ENCODE measurements around the gene AIG1.
"Not testable (repeated sequence)": the region's sequence is repeated elsewhere in the genome, so short reads cannot be mapped to it uniquely, and the experiment has no call there.

Gene AIG1

GRCh38 chr6:143119260-143119659, 58.6 kb downstream of the AIG1 start:
- H3K27ac Mint-ChIP-seq = no peak overlapping the region
- no peak overlapping the region for H3K4me3 Mint-ChIP-seq
- peaks cover 8% of the 10 kb centered on the region for H3K9me3 Mint-ChIP-seq
- H3K4me1 Mint-ChIP-seq = no peaks in the 10 kb centered on the region
- no peak for ATAC-seq
- no peaks in the 10 kb centered on the region for H3K27me3 Mint-ChIP-seq
- peaks cover 11% of the 10 kb centered on the region for H3K36me3 Mint-ChIP-seq (ENCODE audit: low read depth)
- no peak for DNase-seq

- ATAC-seq (no peak), DNase-seq (no peak)
- H3K27me3 Mint-ChIP-seq = no peaks in the 10 kb centered on the region
- H3K36me3 Mint-ChIP-seq (ENCODE audit: low read depth) = peaks cover 7% of the 10 kb centered on the region
- peaks cover 10% of the 10 kb centered on the region for H3K9me3 Mint-ChIP-seq
- no peak overlapping the region for H3K4me3 Mint-ChIP-seq
- H3K4me1 Mint-ChIP-seq = peaks cover 7% of the 10 kb centered on the region
- no peak overlapping the region for H3K27ac Mint-ChIP-seq
Measured at GRCh38 chr6:143123081-143123480, 62.4 kb downstream of the AIG1 start.

- H3K4me3 Mint-ChIP-seq = no peak overlapping the region
- H3K27me3 Mint-ChIP-seq = no peaks in the 10 kb centered on the region
- no peak overlapping the region for H3K27ac Mint-ChIP-seq
- DNase-seq (no peak), ATAC-seq (no peak)
- peaks cover 7% of the 10 kb centered on the region for H3K4me1 Mint-ChIP-seq
- H3K9me3 Mint-ChIP-seq = peaks cover 14% of the 10 kb centered on the region
- H3K36me3 Mint-ChIP-seq (ENCODE audit: low read depth) = peaks cover 10% of the 10 kb centered on the region
Measured at GRCh38 chr6:143123941-143124340, 63.3 kb downstream of the AIG1 start.

GRCh38 chr6:143125455-143125854, 64.8 kb downstream of the AIG1 start:
- Mint-ChIP-seq H3K36me3 (ENCODE audit: low read depth) (peaks cover 9% of the 10 kb centered on the region), H3K27me3 (no peaks in the 10 kb centered on the region), H3K9me3 (peaks cover 18% of the 10 kb centered on the region), H3K4me1 (peaks cover 7% of the 10 kb centered on the region), H3K4me3 (no peak overlapping the region), H3K27ac (no peak overlapping the region)
- ATAC-seq (no peak), DNase-seq (no peak)

GRCh38 chr6:143125864-143126573, 65.3 kb downstream of the AIG1 start:
- no peak overlapping the region for H3K4me3 Mint-ChIP-seq
- H3K4me1 Mint-ChIP-seq = peaks cover 7% of the 10 kb centered on the region
- ATAC-seq (no peak), DNase-seq (no peak)
- H3K9me3 Mint-ChIP-seq = peaks cover 19% of the 10 kb centered on the region
- no peaks in the 10 kb centered on the region for H3K27me3 Mint-ChIP-seq
- H3K27ac Mint-ChIP-seq = peak overlapping the region; percentile 14
- H3K36me3 Mint-ChIP-seq (ENCODE audit: low read depth) = peaks cover 13% of the 10 kb centered on the region

GRCh38 chr6:143126574-143126941, 65.9 kb downstream of the AIG1 start:
- H3K36me3 Mint-ChIP-seq (ENCODE audit: low read depth) = peaks cover 14% of the 10 kb centered on the region
- peaks cover 19% of the 10 kb centered on the region for H3K9me3 Mint-ChIP-seq
- ATAC-seq = no peak
- H3K4me3 Mint-ChIP-seq = no peak overlapping the region
- H3K27ac Mint-ChIP-seq = no peak overlapping the region
- no peaks in the 10 kb centered on the region for H3K27me3 Mint-ChIP-seq
- DNase-seq = no peak
- peaks cover 7% of the 10 kb centered on the region for H3K4me1 Mint-ChIP-seq

GRCh38 chr6:143127941-143128680, 67.4 kb downstream of the AIG1 start:
- no peak for ATAC-seq
- Mint-ChIP-seq H3K9me3 (peaks cover 25% of the 10 kb centered on the region), H3K27me3 (no peaks in the 10 kb centered on the region), H3K4me3 (no peak overlapping the region), H3K27ac (no peak overlapping the region), H3K36me3 (ENCODE audit: low read depth) (peaks cover 16% of the 10 kb centered on the region), H3K4me1 (peaks cover 7% of the 10 kb centered on the region)
- no peak for DNase-seq

- H3K4me3 Mint-ChIP-seq = no peak overlapping the region
- peaks cover 25% of the 10 kb centered on the region for H3K9me3 Mint-ChIP-seq
- no peak for ATAC-seq
- H3K27ac Mint-ChIP-seq = no peak overlapping the region
- H3K4me1 Mint-ChIP-seq = peaks cover 7% of the 10 kb centered on the region
- H3K36me3 Mint-ChIP-seq (ENCODE audit: low read depth) = peaks cover 16% of the 10 kb centered on the region
- DNase-seq = no peak
- no peaks in the 10 kb centered on the region for H3K27me3 Mint-ChIP-seq
Measured at GRCh38 chr6:143128681-143129015, 68.0 kb downstream of the AIG1 start.

GRCh38 chr6:143130928-143131327, 70.2 kb downstream of the AIG1 start:
- H3K4me1 Mint-ChIP-seq = peaks cover 13% of the 10 kb centered on the region
- H3K9me3 Mint-ChIP-seq = peaks cover 30% of the 10 kb centered on the region
- H3K4me3 Mint-ChIP-seq = no peak overlapping the region
- DNase-seq (no peak), ATAC-seq (no peak)
- no peak overlapping the region for H3K27ac Mint-ChIP-seq
- H3K27me3 Mint-ChIP-seq = no peaks in the 10 kb centered on the region
- peaks cover 20% of the 10 kb centered on the region for H3K36me3 Mint-ChIP-seq (ENCODE audit: low read depth)

GRCh38 chr6:143135325-143135724, 74.6 kb downstream of the AIG1 start:
- H3K27me3 Mint-ChIP-seq = no peaks in the 10 kb centered on the region
- H3K36me3 Mint-ChIP-seq (ENCODE audit: low read depth) = peaks cover 49% of the 10 kb centered on the region
- DNase-seq = no peak
- ATAC-seq = no peak
- H3K9me3 Mint-ChIP-seq = peaks cover 50% of the 10 kb centered on the region
- H3K4me3 Mint-ChIP-seq = no peak overlapping the region
- peaks cover 45% of the 10 kb centered on the region for H3K4me1 Mint-ChIP-seq
- H3K27ac Mint-ChIP-seq = peak overlapping the region; percentile 53

GRCh38 chr6:143135797-143136561, 75.3 kb downstream of the AIG1 start:
- Mint-ChIP-seq H3K4me1 (peaks cover 47% of the 10 kb centered on the region), H3K9me3 (peaks cover 51% of the 10 kb centered on the region), H3K36me3 (ENCODE audit: low read depth) (peaks cover 52% of the 10 kb centered on the region), H3K4me3 (no peak overlapping the region), H3K27me3 (no peaks in the 10 kb centered on the region), H3K27ac (peak overlapping the region; percentile 68)
- ATAC-seq (no peak), DNase-seq (no peak)

- Mint-ChIP-seq H3K4me3 (peak overlapping the region; percentile 12), H3K4me1 (peaks cover 47% of the 10 kb centered on the region), H3K36me3 (ENCODE audit: low read depth) (peaks cover 53% of the 10 kb centered on the region), H3K27me3 (no peaks in the 10 kb centered on the region), H3K27ac (peak overlapping the region; percentile 68), H3K9me3 (peaks cover 44% of the 10 kb centered on the region)
- no peak for ATAC-seq
- no peak for DNase-seq
Measured at GRCh38 chr6:143136647-143137046, 76.0 kb downstream of the AIG1 start.

- Mint-ChIP-seq H3K9me3 (peaks cover 44% of the 10 kb centered on the region), H3K36me3 (ENCODE audit: low read depth) (peaks cover 54% of the 10 kb centered on the region), H3K27me3 (no peaks in the 10 kb centered on the region), H3K27ac (peak overlapping the region; percentile 97), H3K4me3 (peak overlapping the region; percentile 49), H3K4me1 (peaks cover 47% of the 10 kb centered on the region)
- DNase-seq (peak; percentile 9), ATAC-seq (peak; percentile 64)
Measured at GRCh38 chr6:143139239-143139784, 78.6 kb downstream of the AIG1 start.

- H3K36me3 Mint-ChIP-seq (ENCODE audit: low read depth) = peaks cover 54% of the 10 kb centered on the region
- peak; percentile 56 for ATAC-seq
Measured at GRCh38 chr6:143139884-143140283, 79.2 kb downstream of the AIG1 start.

More at GRCh38 chr6:143139884-143140283, 79.2 kb downstream of the AIG1 start:
- Mint-ChIP-seq H3K9me3 (peaks cover 44% of the 10 kb centered on the region), H3K4me1 (peaks cover 47% of the 10 kb centered on the region), H3K4me3 (peak overlapping the region; percentile 14), H3K27ac (peak overlapping the region; percentile 97)
- DNase-seq = peak; percentile 49
- H3K27me3 Mint-ChIP-seq = not testable (repeated sequence)

Measured in activated naive CD8-positive, alpha-beta T cell treated with anti-CD3 and anti-CD28 coated beads, Interleukin-2, amount 50 U/mL, for 24 hours (primary cell).